ENCODE data around the gene EXOC3L1.

EXOC3L1 gene

DNA sequence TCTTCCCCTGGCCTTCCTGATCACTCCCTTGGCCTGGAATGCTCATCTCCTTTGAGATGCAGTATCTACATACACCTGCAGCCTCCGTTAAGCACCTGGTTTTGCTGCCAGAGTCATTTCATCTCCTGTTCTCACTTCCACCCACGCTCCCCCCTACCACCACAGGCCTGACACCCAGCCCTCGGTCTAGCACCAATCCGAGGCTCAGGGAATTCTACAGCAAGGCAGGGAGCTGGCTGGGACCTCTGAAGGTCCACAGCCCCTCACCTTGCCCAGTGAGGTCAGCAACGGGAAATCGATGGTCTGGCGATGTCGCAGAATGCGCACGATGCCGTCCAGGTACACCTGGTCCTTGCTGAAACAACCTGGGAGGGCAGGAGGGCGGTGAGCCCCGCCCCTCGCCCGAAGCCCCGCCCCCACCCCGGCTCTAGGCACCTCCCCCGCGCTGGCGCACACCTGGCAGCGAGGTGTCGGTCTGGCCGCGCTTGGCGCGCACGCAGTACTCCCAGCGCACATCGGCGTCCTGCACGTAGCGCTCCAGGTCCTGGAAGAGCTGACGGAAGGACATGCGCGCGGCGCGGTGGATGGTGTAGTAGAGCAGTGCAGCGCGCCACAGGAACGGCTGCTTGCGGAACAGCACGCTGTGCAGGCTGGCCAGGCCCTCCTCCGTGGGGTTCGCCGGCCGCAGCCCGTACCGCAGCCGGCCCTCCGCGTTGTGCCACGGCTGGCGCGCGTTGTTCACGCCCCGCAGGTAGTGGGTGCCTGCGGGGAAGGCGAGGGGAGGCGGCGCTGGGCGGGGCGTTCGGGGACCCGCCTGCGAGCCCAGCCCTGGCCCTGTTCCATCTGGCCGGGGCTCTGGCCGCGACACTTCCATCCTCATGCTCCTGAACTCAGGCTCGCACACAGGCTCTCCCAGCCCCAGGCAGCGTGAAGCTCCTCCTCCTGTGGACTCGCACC, 11.9 kb downstream of the EXOC3L1 start:
- DNase-seq, result no peak

DNA sequence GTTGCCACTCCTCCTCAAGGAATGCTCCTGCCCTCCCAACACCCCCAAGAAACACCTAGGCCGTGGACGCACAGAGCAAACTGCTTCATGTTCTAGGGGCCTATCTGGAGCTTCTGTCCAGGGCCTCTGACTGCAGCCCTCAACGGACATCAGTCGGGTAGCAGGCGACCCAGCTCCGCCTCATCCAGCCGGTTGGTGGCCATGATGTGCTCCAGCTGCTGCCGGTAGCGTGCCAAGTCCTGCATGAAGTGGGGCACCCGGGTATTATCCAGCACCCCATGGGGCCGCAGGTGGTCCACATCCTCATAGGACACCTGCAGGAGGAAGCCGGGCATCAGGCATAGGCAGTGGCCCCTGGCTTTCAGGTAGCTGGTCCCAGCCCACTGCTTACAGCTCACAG, 13.3 kb downstream of the EXOC3L1 start:
- DNase-seq, result no peak

DNA sequence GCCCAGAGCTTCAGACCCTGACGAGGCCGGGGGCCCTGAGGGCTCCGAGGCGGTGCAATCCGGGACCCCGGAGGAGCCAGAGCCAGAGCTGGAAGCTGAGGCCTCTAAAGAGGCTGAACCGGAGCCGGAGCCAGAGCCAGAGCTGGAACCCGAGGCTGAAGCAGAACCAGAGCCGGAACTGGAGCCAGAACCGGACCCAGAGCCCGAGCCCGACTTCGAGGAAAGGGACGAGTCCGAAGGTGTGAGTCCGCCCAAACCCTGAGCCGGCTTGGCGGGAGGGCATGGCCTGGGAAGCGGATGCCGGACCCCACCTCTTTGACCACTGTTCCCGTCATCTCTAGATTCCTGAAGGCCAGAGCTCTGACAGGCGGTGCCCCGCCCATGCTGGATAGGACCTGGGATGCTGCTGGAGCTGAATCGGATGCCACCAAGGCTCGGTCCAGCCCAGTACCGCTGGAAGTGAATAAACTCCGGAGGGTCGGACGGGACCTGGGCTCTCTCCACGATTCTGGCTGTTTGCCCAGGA, 15.2 kb downstream of the EXOC3L1 start:
- DNase-seq, result no peak

DNA sequence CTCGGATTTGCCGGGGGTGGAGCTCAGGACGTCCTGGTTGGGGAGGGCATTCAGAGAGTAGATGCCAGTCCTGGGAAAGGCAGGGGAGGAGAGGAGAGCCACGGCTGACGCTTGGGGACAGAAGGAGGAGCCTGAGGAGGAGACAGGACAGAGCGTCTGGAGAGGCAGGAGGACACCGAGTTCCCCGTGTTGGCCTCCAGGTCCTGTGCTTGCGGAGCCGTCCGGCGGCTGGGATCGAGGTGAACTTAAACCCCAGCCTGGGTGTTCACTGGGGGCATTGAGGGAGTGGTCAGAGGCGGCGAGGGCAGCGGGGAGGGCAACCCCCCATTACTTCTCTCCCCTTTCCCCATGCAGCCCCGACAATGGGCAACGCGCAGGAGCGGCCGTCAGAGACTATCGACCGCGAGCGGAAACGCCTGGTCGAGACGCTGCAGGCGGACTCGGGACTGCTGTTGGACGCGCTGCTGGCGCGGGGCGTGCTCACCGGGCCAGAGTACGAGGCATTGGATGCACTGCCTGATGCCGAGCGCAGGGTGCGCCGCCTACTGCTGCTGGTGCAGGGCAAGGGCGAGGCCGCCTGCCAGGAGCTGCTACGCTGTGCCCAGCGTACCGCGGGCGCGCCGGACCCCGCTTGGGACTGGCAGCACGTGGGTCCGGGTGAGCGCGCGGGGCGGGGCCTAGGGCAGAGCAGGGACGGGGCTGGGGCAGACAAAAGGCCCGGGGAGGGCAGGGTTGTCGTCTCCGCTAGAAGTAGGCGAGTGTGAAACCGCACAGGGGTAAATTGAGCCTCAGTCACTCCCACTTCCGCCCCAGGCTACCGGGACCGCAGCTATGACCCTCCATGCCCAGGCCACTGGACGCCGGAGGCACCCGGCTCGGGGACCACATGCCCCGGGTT, 15.9 kb downstream of the EXOC3L1 start:
- peak; percentile 54 for DNase-seq

DNA sequence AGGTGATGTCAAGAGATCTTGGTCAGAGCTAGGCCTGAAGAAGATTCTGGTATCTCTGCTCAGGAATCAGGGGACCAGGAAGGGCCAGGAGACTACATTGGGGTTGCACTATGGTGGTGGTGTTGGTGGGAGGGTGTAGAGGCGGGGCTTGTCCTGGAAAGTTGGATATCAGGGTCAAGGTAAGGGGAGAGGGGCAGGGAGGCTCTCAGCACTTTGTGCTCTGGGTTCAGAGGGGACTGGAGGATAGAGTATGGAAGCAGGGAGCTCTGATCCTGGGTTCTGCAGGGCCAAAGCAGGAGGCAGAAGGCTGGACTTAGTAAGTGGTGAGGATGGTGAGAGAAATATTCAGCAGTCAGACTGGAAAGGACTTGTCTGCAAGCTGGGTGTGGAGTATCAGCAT, 16.6 kb downstream of the EXOC3L1 start:
- no peak for DNase-seq

DNA sequence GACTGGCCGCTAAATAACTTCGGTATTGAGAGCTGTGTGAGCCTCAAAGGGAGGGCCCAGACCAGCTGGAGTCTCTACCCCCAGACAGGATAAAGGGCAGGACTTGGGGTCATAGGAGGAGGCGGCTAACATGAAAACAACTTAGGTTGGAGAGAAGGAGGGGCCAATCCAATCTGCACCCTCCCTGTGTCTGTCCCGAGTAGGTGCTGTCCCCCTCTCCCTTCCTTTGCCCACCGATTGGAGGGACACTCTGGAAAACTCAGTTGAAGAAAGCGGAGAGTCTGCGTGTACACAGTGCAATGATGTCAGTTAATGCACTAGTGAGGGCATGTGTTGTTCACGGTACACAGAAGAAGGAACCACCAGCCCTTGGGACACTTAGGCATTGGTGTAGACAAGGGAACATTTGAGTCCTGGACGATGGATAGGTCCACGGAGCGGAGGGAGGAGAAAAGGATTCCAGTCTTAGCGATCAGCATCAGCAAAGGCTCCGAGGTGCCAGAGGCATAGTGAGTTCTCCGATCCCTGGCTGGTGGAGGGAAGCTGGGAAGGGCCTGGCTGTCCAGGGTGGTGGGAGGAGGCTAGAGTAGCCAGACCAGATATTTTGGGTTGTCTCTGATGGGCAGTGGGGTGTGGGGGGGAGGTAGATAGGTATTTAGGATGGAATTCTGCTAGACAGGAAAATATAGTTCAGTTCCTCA, 18.8 kb downstream of the EXOC3L1 start:
- DNase-seq, result peak; percentile 39

DNA sequence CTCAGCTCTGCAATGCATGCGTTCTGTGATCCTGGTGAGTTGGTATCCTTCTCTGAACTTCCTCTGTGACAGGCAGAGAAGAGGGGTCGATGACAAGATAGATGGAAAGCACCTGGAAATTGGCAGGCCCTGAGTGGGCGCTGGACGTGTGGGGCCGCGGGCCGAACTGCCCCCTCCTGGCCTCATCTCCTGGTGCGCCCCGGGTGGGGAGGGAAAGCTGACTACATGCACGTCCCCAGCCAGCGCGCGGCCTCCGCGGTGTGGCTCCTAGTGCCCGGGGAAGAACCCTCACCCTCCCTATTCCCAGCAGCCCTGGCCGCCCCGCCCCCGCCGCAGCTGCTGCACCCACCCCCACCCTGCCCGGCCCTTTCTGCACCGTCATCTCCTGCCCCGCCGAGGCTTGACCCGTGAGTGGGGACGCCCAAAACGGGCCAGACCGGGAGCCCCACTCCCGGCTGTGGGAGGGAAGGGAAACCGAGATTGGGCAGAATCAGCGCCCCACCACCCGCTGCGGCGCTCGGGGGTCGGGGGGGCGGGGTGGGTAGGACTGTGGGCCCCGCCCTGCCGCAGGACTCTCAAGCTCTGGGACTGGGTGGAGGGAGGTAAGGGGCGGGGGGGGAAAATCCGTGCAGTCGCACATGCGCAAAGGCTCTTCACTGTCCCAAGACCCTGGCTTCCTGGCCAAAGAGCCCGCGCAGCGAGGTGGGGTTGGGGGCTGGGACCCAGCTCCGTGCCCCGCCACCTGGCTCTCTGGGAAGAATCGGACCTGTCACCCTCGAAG, 19.6 kb downstream of the EXOC3L1 start, which contains the start of gene NOL3:
TSS of gene NOL3 (plus strand) at position 371 of the 781 bp plus-strand sequence.
- peak; percentile 70 for DNase-seq

DNA sequence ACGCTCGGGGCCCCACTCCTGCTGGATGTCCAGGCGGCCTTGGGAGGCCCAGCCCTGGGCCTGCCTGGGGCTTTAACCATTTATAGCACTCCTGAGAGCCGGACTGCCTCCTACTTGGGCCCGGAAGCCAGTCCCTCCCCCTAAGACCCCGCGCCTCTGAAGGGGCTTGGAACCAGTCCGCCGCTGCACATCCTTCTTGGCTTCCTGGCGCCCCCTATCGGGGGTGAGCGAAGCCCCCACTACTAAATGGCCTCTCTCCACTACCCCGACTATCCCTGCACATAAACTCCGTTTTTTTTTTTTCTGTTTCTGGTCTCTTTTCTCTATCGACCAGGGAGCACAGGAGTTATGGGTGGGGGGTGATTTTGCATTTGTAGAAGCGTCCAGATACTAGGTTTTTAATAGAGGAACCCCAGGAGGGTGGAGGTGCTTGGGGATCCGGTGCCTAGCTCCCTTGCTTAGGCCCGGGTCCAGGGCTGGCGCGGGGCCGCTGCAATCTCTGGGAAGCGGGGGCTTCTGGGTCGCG, 20.2 kb downstream of the EXOC3L1 start:
- peak; percentile 50 for DNase-seq

DNA sequence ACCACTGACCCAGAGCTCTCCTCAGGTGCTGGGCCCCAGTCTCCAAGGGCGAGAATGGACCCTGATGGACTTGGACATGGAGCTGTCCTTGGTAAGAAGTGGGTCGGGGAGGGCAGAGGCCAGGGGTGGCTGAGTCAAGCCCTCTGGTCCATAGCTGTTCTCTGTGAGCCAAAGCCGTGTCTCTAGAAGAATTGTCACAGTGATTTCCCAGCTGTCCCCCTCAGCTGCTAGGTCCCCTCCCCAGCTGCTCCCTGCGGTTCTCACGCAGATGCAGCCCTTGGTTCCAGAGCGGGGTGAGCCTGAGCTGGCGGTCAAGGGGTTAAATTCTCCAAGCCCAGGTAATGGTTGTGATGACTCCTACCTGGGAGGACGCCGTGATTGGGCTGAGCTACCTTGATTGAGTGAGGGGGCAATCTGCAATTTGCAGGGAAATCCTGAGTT, 20.9 kb downstream of the EXOC3L1 start:
- DNase-seq, result no peak

DNA sequence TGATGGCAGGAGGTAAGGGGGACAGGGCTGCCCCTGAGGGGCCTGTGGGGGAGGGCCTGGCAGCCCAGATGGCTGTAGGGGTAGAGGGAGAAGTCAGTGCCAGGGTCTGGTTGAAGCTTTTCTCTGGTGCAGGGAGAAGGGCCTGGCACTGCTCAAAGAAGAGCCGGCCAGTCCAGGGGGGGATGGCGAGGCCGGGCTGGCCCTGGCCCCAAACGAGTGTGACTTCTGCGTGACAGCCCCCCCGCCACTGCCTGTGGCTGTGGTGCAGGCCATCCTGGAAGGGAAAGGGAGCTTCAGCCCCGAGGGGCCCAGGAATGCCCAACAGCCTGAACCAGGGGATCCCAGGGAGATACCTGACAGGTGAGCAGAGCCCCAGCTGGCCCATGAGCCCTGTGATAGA, 22.3 kb downstream of the EXOC3L1 start:
- DNase-seq, result no peak

DNA sequence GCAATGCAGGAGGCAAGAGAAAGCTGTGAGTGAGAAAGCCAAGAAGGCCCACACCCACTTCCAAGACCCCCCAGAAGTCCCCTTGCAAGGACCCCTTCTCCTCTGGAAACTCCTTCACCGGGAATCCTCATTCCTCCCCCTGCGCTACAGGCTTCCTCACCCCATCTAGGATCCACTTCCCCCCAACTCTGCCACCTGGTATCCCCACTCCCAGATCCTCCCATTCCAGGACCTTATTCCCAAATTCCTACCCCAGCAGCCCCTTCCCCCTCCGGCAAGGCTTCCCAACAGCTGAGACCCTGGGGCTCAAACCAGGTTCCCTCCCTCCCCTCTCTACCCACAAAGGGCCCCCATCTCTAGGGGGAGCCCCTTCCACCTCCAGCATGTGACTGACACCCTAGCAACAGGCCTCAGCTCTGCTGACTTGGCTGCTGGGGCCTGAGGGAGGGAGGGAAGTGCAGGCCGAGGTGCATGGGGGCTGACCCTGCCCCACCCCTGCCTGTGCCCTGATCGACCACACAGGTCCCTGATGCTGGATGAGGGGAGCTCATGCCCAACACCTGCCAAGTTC, 23.3 kb downstream of the EXOC3L1 start:
- no peak for DNase-seq

DNA sequence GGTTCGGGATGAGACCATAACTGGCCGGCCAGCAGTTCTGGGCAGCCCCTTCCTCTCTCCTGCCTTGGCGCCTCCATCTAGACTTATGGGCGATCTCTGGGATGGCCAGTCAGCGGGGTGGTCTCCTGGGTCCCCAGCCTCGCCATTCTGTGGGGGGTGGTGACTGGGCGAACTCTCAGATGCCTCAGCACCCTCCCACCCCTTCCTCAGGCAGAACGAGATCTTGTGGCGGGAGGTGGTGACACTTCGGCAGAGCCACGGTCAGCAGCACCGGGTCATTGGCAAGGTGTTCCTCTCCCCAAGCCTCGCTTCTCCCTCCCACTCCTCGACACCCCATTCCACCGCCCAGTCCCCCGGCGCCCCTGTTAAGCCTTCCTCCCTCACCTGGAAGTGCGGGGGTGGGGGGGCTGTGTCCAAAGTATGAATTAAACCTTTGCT, 23.8 kb downstream of the EXOC3L1 start:
- DNase-seq, result no peak

DNA sequence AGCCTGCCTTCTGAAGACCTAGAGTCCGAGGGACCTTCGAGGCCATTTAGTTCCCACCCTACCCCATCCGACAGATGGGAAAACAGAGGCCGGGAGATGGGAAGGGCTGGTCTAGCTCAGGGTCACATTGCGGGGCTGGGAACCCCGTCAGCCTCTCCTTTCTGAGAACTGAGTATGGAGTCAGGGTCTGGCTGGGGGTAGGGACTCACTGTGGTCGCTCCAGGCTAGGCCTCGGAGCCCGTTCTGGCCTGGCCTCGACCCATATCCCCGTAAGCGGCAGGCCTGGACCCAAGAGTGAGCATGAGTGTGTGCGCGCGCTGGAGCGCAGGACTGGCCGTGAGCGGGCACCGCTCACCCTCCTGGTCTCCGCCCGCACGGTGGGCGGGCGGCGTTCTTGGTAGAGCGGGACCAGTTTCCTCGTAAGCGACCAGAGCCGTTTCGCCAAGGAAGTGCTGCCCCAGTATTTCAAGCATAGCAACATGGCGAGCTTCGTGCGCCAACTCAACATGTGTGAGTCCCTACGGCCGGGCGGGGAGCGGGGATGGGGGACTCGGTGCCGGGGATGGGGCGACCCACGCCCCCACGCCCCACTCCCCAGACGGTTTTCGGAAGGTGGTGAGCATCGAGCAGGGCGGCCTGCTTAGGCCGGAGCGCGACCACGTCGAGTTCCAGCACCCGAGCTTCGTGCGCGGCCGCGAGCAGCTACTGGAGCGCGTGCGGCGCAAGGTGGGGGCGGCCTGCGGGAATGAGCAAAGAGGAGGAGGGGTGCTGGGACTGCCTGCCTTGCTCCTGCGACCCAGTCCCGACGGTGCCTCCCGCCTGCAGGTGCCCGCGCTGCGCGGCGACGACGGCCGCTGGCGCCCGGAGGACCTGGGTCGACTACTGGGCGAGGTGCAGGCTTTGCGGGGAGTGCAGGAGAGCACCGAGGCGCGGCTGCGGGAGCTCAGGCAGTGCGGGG, 24.5 kb downstream of the EXOC3L1 start:
- DNase-seq, result no peak

DNA sequence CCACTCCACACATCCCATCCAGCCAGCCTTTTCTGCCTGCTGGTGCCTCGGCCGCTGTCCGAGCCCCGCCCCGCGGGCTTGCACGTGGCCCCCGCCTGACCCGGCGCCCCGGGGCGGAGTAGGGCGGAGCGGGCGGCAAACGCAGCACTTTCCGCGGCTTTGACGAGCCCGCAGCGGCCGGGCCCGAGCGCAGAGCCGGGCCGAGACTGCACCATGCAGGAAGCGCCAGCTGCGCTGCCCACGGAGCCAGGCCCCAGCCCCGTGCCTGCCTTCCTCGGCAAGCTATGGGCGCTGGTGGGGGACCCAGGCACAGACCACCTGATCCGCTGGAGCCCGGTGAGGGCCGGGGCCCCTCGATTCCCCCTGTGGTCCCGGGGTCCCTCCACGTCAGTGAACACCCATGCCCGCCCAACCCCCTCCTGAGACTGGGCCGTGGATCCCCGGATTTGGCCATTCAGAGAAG, 25.3 kb downstream of the EXOC3L1 start, which contains the start of gene HSF4:
TSS of gene HSF4 (plus strand) at position 147 of the 463 bp plus-strand sequence. CDS start at position 214, 67 bp downstream.
- DNase-seq, result no peak

DNA sequence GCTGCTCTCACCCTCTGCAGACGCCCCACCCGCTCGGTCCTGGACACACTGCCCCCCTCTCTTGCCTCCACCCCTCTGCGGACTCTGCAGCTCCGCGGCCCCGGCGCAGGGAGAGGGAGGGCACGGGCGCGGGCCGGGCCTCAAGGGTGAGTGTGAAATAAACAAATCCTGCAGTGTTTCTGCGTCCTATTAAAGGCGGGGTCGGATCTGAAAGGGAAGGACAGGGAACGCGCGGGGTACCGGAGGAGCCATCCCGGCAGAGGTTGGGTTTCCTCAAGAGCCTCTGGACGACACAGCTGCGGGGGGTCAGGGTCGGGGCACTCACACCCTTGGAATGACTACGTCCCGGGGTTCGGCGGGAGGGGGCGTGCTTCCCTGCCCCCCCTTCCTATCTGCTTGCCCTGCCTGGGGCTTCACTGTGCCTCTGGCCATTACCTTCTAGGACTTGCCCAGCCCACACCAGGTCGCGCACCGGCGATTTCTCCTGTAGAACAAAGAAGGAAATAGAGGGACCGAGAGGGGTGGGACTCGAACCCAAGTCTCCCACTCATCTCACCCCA, 25.9 kb downstream of the EXOC3L1 start:
- DNase-seq, result no peak

DNA sequence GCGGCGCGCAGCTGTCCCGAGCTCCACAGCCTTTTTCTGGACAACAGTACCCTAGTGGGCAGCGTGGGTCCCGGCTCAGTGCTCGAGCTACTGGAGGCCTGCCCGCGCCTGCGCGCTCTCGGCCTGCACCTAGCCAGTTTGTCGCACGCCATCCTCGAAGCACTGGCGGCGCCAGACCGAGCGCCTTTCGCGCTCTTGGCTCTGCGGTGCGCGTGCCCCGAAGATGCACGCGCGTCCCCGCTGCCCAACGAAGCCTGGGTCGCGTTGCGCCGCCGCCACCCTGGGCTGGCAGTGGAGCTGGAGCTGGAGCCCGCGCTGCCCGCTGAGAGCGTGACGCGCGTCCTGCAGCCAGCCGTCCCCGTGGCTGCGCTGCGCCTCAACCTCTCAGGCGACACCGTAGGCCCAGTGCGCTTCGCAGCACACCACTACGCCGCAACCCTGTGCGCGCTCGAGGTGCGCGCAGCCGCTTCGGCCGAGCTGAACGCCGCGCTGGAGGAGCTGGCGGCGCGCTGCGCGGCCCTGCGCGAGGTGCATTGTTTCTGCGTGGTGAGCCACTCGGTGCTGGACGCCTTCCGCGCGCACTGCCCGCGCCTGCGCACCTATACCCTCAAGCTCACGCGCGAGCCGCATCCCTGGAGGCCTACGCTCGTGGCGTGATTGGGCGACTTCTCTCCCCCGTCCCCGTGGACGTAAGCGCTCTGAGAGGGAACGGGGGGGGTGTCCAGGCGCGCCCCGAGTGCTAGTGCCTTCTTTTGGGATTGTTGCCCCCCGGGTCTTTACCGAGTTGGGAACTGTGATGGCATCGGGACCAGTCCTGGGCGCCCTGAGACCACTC, 26.6 kb downstream of the EXOC3L1 start:
- peak; percentile 25 for DNase-seq

DNA sequence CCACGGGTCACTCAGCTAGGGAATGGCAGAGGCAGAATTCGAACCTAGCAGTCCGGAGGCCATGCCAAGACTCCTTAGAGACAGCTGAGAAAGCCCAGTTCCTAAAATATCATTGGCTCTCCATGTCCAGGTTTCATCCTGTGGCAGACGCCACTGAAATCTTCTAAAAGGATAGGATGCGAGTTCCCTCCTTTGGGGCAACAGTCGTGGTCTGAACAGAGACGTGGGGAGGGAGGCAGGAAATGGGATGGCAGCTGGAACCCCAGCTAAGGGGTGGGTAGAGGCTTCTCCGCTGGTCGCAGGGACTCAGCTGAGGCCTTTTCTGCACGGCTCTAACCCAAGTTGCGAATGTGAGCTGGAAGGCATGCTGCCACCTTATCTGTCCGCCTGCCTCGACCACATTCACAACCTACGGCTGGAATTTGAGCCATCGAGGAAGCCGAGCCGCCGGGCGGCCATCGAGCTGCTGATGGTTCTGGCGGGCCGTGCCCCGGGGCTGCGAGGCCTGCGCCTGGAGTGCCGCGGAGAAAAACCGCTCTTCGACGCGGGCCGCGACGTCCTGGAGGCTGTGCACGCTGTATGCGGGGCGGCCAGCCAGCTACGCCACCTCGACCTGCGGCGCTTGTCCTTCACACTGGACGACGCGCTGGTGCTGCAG, 27.3 kb downstream of the EXOC3L1 start:
- no peak for DNase-seq

DNA sequence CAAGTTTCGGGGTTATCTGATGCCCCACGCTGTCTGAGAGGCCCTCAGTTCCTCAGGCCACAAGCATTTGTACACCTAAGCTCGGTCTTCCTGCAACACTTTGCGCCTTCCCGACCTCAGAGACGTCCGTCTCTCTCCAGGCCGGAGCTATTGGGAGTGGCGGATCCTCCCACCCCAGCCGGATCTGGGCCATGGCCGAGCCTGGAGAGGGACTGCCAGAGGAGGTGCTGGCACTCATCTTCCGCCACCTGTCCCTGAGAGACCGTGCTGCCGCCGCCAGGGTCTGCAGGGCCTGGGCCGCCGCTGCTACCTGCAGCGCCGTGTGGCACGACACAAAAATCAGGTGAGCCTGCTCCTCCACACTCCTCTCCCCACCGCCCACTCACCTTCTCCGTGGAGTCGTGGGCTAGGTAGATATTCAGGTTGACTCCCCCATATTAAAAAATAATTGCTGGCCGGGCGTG, 28.3 kb downstream of the EXOC3L1 start:
- no peak for DNase-seq
